ENCODE measurements around the gene PAPPA2.
"Not testable (repeated sequence)": the region's sequence is repeated elsewhere in the genome, so short reads cannot be mapped to it uniquely, and the experiment has no call there.

DNA sequence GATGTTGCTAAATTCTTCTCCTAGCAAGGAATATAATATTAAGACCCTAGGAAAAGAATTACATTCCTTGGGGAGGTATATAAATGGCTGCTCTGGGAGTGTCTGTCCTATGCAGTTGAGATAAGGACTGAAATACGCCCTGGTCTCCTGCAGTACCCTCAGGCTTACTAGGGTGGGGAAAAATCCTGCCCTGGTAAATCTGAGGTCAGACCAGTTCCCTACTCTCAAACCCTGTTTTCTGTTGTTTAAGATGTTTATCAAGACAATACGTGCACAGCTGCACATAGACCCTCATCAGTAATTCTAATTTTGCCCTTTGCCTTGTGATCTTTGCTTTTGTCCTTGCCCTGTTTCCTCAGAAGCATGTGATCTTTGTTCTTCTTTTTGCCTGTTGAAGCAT, 11.2 kb upstream of the PAPPA2 start:
- TF ChIP-seq, protein P1, sequence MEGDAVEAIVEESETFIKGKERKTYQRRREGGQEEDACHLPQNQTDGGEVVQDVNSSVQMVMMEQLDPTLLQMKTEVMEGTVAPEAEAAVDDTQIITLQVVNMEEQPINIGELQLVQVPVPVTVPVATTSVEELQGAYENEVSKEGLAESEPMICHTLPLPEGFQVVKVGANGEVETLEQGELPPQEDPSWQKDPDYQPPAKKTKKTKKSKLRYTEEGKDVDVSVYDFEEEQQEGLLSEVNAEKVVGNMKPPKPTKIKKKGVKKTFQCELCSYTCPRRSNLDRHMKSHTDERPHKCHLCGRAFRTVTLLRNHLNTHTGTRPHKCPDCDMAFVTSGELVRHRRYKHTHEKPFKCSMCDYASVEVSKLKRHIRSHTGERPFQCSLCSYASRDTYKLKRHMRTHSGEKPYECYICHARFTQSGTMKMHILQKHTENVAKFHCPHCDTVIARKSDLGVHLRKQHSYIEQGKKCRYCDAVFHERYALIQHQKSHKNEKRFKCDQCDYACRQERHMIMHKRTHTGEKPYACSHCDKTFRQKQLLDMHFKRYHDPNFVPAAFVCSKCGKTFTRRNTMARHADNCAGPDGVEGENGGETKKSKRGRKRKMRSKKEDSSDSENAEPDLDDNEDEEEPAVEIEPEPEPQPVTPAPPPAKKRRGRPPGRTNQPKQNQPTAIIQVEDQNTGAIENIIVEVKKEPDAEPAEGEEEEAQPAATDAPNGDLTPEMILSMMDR (IDR thresholded peaks at IDR 0.05): not testable (repeated sequence)
- not testable (repeated sequence) for TF ChIP-seq POLR2A (IDR thresholded peaks at IDR 0.05)

Data from right lobe of liver (tissue), 4 donors.